HCT116 (cell line): ENCODE data around the gene HIVEP1. TPM values are rescaled to one million over a fixed set of nuclear protein-coding genes. Genes with fewer than 3 reads are reported as not detected.

Experiments
- ATAC-seq: fragments of 200-7000 bp; cut with Tn5 transposase; 2 replicates; pipeline ENCODE4 v1.9.1; 2020; ENCODE audit warnings: mild to moderate bottlenecking, moderate library complexity
- BruUV-seq: library from RNA; stranded (reverse); fragments of 400-500 nt; replicated peaks from 2 replicates; lab custom pipeline; 2021; lab: Mats Ljungman, UMichigan
- CTCF ChIA-PET: fragments of 300-600 bp; sonication (Branson Sonifier 250); formaldehyde crosslinking; loops from one replicate; lab custom pipeline; 2021; ENCODE audit warnings: antibody characterized with exemption; lab: Charles Lee
- POLR2A ChIA-PET: fragments of 300-600, 350-600 bp; sonication (Branson Sonifier 250); formaldehyde crosslinking; loops from one replicate; lab custom pipeline; 2021; ENCODE audit warnings: antibody characterized with exemption; lab: Charles Lee
- RAD21 ChIA-PET, 2 experiments: fragments of 300-600 bp; sonication (Branson Sonifier 250); formaldehyde crosslinking; loops; one replicate each; lab custom pipeline; 2023; ENCODE audit warnings: low total read pairs in 2 of 2; ENCODE audit not compliant: uncharacterized antibody in 2 of 2, unreplicated experiment in 2 of 2, low non-redundant PET in 1 of 2; lab: Charles Lee
- DNase-seq: peaks from one replicate; pipeline ENCODE4 v3.0.0-alpha.2; 2010; ENCODE audit warnings: low read depth, low spot score
- H2AFZ ChIP-seq: fragments of 200-600 bp; shearing (Covaris generic), sonication (generic); 2 replicates; pipeline ENCODE4 v1.6.1; 2017; ENCODE audit warnings: low read depth, mixed run types, mixed read lengths, antibody characterized with exemption, low read length; ENCODE audit not compliant: poor library complexity, severe bottlenecking
- H3K27ac ChIP-seq: 2 replicates; pipeline ENCODE4 v1.5.1; 2012; ENCODE audit warnings: low read depth, low read length
- H3K27me3 ChIP-seq: fragments of 200-600 bp; sonication (generic); 2 replicates; pipeline ENCODE4 v1.6.1; 2016; ENCODE audit warnings: mixed run types, low read length, mixed read lengths; ENCODE audit not compliant: insufficient read depth
- H3K36me3 ChIP-seq, 2 experiments: fragments of 200-500 bp in 1 of 2; fragments of 200-600 bp in 1 of 2; sonication (Bioruptor generic) in 1 of 2; sonication (generic) in 1 of 2; 2 replicates each; pipeline versions ENCODE4 v1.5.1 to v1.6.1; 2014 to 2016; ENCODE audit warnings: low read length in 2 of 2, inconsistent platforms in 1 of 2, mixed read lengths in 1 of 2, mixed run types in 1 of 2; ENCODE audit not compliant: insufficient read depth in 2 of 2, control insufficient read depth in 1 of 2
- H3K4me1 ChIP-seq, 2 experiments: fragments of 200-600 bp in 1 of 2; sonication (generic) in 1 of 2; 2 replicates each; pipeline versions ENCODE4 v1.5.1 to v1.6.1; 2012 to 2017; ENCODE audit warnings: low read length in 2 of 2, inconsistent platforms in 1 of 2, mild to moderate bottlenecking in 1 of 2, mixed read lengths in 1 of 2, mixed run types in 1 of 2, moderate library complexity in 1 of 2; ENCODE audit not compliant: insufficient read depth in 2 of 2, control insufficient read depth in 1 of 2
- H3K4me2 ChIP-seq: fragments of 200-600 bp; sonication (generic); 2 replicates; pipeline ENCODE4 v1.6.1; 2017; ENCODE audit warnings: mixed run types, low read length, mixed read lengths
- H3K4me3 ChIP-seq, 2 experiments: fragments of 200-600 bp in 1 of 2; sonication (generic) in 1 of 2; replicated peaks in 1 of 2; 2 replicates each; pipeline ENCODE4 v1.5.1; 2011 to 2016; ENCODE audit warnings: low read length in 2 of 2, control low read depth in 1 of 2, low read depth in 1 of 2, mild to moderate bottlenecking in 1 of 2, mixed read lengths in 1 of 2, mixed run types in 1 of 2
- H3K79me2 ChIP-seq: fragments of 200-600 bp; sonication (generic); 2 replicates; pipeline ENCODE4 v1.6.1; 2017; ENCODE audit warnings: mild to moderate bottlenecking, mixed run types, low read length, moderate library complexity, mixed read lengths; ENCODE audit not compliant: insufficient read depth
- H3K9ac ChIP-seq: fragments of 200-600 bp; sonication (generic); 2 replicates; pipeline ENCODE4 v1.6.1; 2016; ENCODE audit warnings: low read length, mixed read lengths
- H3K9me2 ChIP-seq: fragments of 200-600 bp; sonication (generic), shearing (Covaris generic); 2 replicates; pipeline ENCODE4 v1.6.1; 2017; ENCODE audit warnings: mixed run types, mild to moderate bottlenecking, moderate library complexity; ENCODE audit not compliant: insufficient read depth
- H3K9me3 ChIP-seq, 2 experiments: fragments of 200-500 bp in 1 of 2; fragments of 200-600 bp in 1 of 2; sonication (Bioruptor generic) in 1 of 2; sonication (generic) in 1 of 2; 2 replicates each; pipeline ENCODE4 v1.6.1; 2014 to 2017; ENCODE audit warnings: low read length in 2 of 2, mixed read lengths in 2 of 2, inconsistent platforms in 1 of 2, low read depth in 1 of 2, mild to moderate bottlenecking in 1 of 2, mixed run types in 1 of 2, moderate library complexity in 1 of 2; ENCODE audit not compliant: control insufficient read depth in 1 of 2, insufficient read depth in 1 of 2
- H4K20me1 ChIP-seq: fragments of 200-600 bp; sonication (generic), shearing (Covaris generic); 2 replicates; pipeline ENCODE4 v1.6.1; 2017; ENCODE audit warnings: mixed run types, mild to moderate bottlenecking, moderate library complexity; ENCODE audit not compliant: insufficient read depth
- CEBPB ChIP-seq: IDR thresholded peaks from 2 replicates; pipeline ENCODE4 v1.6.1; 2012; ENCODE audit warnings: low read depth
- EZH2 ChIP-seq: fragments of 200-600 bp; sonication (generic); IDR thresholded peaks from 2 replicates; pipeline ENCODE4 v1.6.1; 2017; ENCODE audit warnings: antibody characterized with exemption, mixed run types
- EZH2phosphoT487 ChIP-seq: fragments of 200-600 bp; IDR thresholded peaks from 2 replicates; pipeline ENCODE4 v1.6.1; 2018; ENCODE audit warnings: antibody characterized with exemption, borderline replicate concordance
- FOSL1 ChIP-seq: IDR thresholded peaks from 2 replicates; pipeline ENCODE4 v1.6.1; 2012; ENCODE audit warnings: low read depth
- MAX ChIP-seq: IDR thresholded peaks from 2 replicates; pipeline ENCODE4 v1.6.1; 2012
- POLR2A ChIP-seq: IDR thresholded peaks from 2 replicates; pipeline ENCODE4 v1.7.0; 2011; ENCODE audit warnings: borderline replicate concordance; ENCODE audit not compliant: insufficient read depth, insufficient read length; ENCODE audit errors: extremely low read depth
- POLR2AphosphoS5 ChIP-seq: IDR thresholded peaks from 2 replicates; pipeline ENCODE4 v1.6.1; 2011; ENCODE audit warnings: mild to moderate bottlenecking, low read depth, low read length, moderate library complexity
- RAD21 ChIP-seq: IDR thresholded peaks from 2 replicates; pipeline ENCODE4 v1.6.1; 2012; ENCODE audit warnings: low read depth, mild to moderate bottlenecking
- REST ChIP-seq: IDR thresholded peaks from 2 replicates; pipeline ENCODE4 v1.6.1; 2012; ENCODE audit warnings: low read depth
- SIN3A ChIP-seq: IDR thresholded peaks from 2 replicates; pipeline ENCODE4 v1.6.1; 2012; ENCODE audit warnings: low read depth
- TCF7L2 ChIP-seq: IDR thresholded peaks from 2 replicates; pipeline ENCODE4 v1.7.0; 2011; ENCODE audit warnings: borderline replicate concordance, inconsistent platforms; ENCODE audit not compliant: insufficient read depth, insufficient read length; ENCODE audit errors: extremely low read depth
- YY1 ChIP-seq: IDR thresholded peaks from 2 replicates; pipeline ENCODE4 v1.6.1; 2011; ENCODE audit warnings: low read length, low read depth, moderate library complexity, mild to moderate bottlenecking; ENCODE audit not compliant: insufficient replicate concordance; ENCODE audit errors: extremely low read depth
- ZBTB33 ChIP-seq: IDR thresholded peaks from 2 replicates; pipeline ENCODE4 v1.6.1; 2011; ENCODE audit warnings: mild to moderate bottlenecking, low read length, moderate library complexity; ENCODE audit not compliant: insufficient replicate concordance; ENCODE audit errors: extremely low read depth
- intact Hi-C: fragments of 100-400 bp; cut with micrococcal nuclease; formaldehyde crosslinking; loops from 2 replicates; pipeline ENCODE4 v1.10.0; 2022
- total RNA-seq: library from RNA; stranded (reverse); gene quantifications from one replicate; pipeline ENCODE4 v1.2.1, GENCODE V29; 2021; ENCODE audit not compliant: unreplicated experiment

Gene HIVEP1
- total RNA-seq, 1 experiment from 2014 or later, result 11.2 TPM

GRCh38 chr6:12111363-12111670 is 99.2 kb downstream of the HIVEP1 start:
- Histone ChIP-seq H3K79me2 (no peaks in the 10 kb centered on the region), H2AFZ (no peak overlapping the region), H3K36me3 (no peaks in the 10 kb centered on the region), H3K27ac (no peak overlapping the region), H3K9me2 (no peaks in the 10 kb centered on the region), H4K20me1 (no peaks in the 10 kb centered on the region), H3K4me2 (no peak overlapping the region), H3K4me1 (no peaks in the 10 kb centered on the region), H3K4me3 (no peak overlapping the region), H3K9ac (no peak overlapping the region), H3K27me3 (no peaks in the 10 kb centered on the region), H3K9me3 (no peaks in the 10 kb centered on the region)
- TF ChIP-seq SIN3A, result no peak
- TF ChIP-seq POLR2A, result no peak
- TF ChIP-seq YY1, result no peak
- no peak for TF ChIP-seq TCF7L2
- TF ChIP-seq MAX, result no peak
- TF ChIP-seq EZH2, result no peak
- TF ChIP-seq FOSL1, result no peak
- no peak for TF ChIP-seq RAD21
- TF ChIP-seq EZH2phosphoT487, result no peak
- TF ChIP-seq CEBPB, result no peak
- TF ChIP-seq REST, result no peak
- no peak for TF ChIP-seq ZBTB33
- no peak for TF ChIP-seq POLR2AphosphoS5
- RAD21 ChIA-PET, result no interaction called here
- DNase-seq (no peak), ATAC-seq (no peak)
- BruUV-seq, result no TSS peak
- intact Hi-C loops, result no loop called here
- POLR2A ChIA-PET, result no interaction called here
- CTCF ChIA-PET, result no interaction called here
